PC-3 (cell line): Measurements from ENCODE around the gene POLR2F. TPM values are rescaled to one million over a fixed set of nuclear protein-coding genes. Genes with fewer than 3 reads are reported as not detected.

Experiments
- ATAC-seq: fragments of 200-7000 bp; cut with Tn5 transposase; 2 replicates; pipeline ENCODE4 v1.9.1; 2020; ENCODE audit warnings: mild to moderate bottlenecking, moderate library complexity
- Bru-seq: library from RNA; stranded (reverse); fragments of 400-500 nt; gene quantifications from one replicate; lab custom pipeline; 2021; lab: Mats Ljungman, UMichigan
- BruChase-seq, 2 experiments: library from RNA; stranded (reverse); fragments of 400-500 nt; gene quantifications; one replicate each; lab custom pipeline; 2021; lab: Mats Ljungman, UMichigan
- BruUV-seq: library from RNA; stranded (reverse); fragments of 400-500 nt; replicated peaks from 2 replicates; lab custom pipeline; 2021; lab: Mats Ljungman, UMichigan
- CTCF ChIA-PET: fragments of 300-600 bp; sonication (Branson Sonifier 250); formaldehyde crosslinking; loops from one replicate; lab custom pipeline; 2022; ENCODE audit warnings: antibody characterized with exemption; lab: Charles Lee
- POLR2A ChIA-PET: fragments of 300-600 bp; sonication (Branson Sonifier 250); formaldehyde crosslinking; loops from one replicate; lab custom pipeline; 2022; ENCODE audit warnings: antibody characterized with exemption; ENCODE audit not compliant: unreplicated experiment; lab: Charles Lee
- DNase-seq: peaks from one replicate; pipeline ENCODE4 v3.0.0-alpha.2; 2015
- H2AFZ ChIP-seq: fragments of 300-600 bp; sonication (generic); 2 replicates; pipeline ENCODE4 v1.6.0; 2016; ENCODE audit warnings: antibody characterized with exemption, low read length
- H3F3A ChIP-seq: fragments of 300-600 bp; sonication (generic); one replicate; pipeline ENCODE4 v1.6.0; 2017; ENCODE audit warnings: antibody characterized with exemption, low read length, control low read depth, mild to moderate bottlenecking; ENCODE audit not compliant: unreplicated experiment
- H3K27ac ChIP-seq: fragments of 300-600 bp; sonication (generic); 2 replicates; pipeline ENCODE4 v1.5.1; 2016; ENCODE audit warnings: mild to moderate bottlenecking, low read length
- H3K27me3 ChIP-seq: fragments of 300-600 bp; sonication (generic); 2 replicates; pipeline ENCODE4 v1.6.1; 2016; ENCODE audit warnings: low read length, mixed read lengths
- H3K36me3 ChIP-seq: fragments of 300-600 bp; sonication (generic); 2 replicates; pipeline ENCODE4 v1.6.1; 2016; ENCODE audit warnings: low read depth, mixed run types, low read length, mixed read lengths
- H3K4me1 ChIP-seq: fragments of 300-600 bp; sonication (generic); 2 replicates; pipeline ENCODE4 v1.5.1; 2016; ENCODE audit warnings: low read length; ENCODE audit not compliant: insufficient read depth
- H3K4me2 ChIP-seq: fragments of 300-600 bp; sonication (generic); 2 replicates; pipeline ENCODE4 v1.6.0; 2016; ENCODE audit warnings: low read length
- H3K4me3 ChIP-seq: fragments of 300-600 bp; sonication (generic); 2 replicates; pipeline ENCODE4 v1.5.1; 2016; ENCODE audit warnings: mild to moderate bottlenecking, low read length, mixed read lengths
- H3K79me2 ChIP-seq: fragments of 300-600 bp; sonication (generic); 2 replicates; pipeline ENCODE4 v1.6.1; 2017; ENCODE audit warnings: low read length, mixed read lengths
- H3K9ac ChIP-seq: fragments of 300-600 bp; sonication (generic); 2 replicates; pipeline ENCODE4 v1.6.0; 2016; ENCODE audit warnings: mild to moderate bottlenecking, low read length
- H3K9me2 ChIP-seq: fragments of 300-600 bp; sonication (generic); replicated peaks from 2 replicates; pipeline ENCODE4 v1.6.1; 2016; ENCODE audit warnings: mixed run types, low read length, mixed read lengths
- H3K9me3 ChIP-seq: fragments of 300-600 bp; sonication (generic); 2 replicates; pipeline ENCODE4 v1.6.1; 2016; ENCODE audit warnings: low read length, mixed read lengths
- H4K20me1 ChIP-seq: fragments of 300-600 bp; sonication (generic); 2 replicates; pipeline ENCODE4 v1.6.1; 2016; ENCODE audit warnings: low read length, mixed read lengths
- CTCF ChIP-seq: fragments of 300-600 bp; sonication (generic); conservative IDR thresholded peaks from 2 replicates; pipeline ENCODE4 v1.5.1; 2017; ENCODE audit warnings: antibody characterized with exemption, low read depth, mild to moderate bottlenecking, low read length
- EZH2 ChIP-seq: fragments of 300-600 bp; sonication (generic); IDR thresholded peaks from one replicate; pipeline ENCODE4 v1.6.1; 2017; ENCODE audit warnings: antibody characterized with exemption, mild to moderate bottlenecking, low read length; ENCODE audit not compliant: unreplicated experiment
- EZH2phosphoT487 ChIP-seq: fragments of 300-600 bp; sonication (generic); IDR thresholded peaks from 2 replicates; pipeline ENCODE4 v1.6.1; 2018; ENCODE audit warnings: mild to moderate bottlenecking, antibody characterized with exemption, low read length, borderline replicate concordance
- intact Hi-C: fragments of 100-400 bp; cut with micrococcal nuclease; formaldehyde crosslinking; loops from 2 replicates; pipeline ENCODE4 v1.9.0; 2023
- long read RNA-seq: library from polyadenylated mRNA; unstranded; transcript quantifications from one replicate; pipeline ENCODE4 v2.0.0, GENCODE V29; 2021; ENCODE audit not compliant: unreplicated experiment
- total RNA-seq: library from RNA; depleted of rRNA; stranded (reverse); fragments of >200 nt; gene quantifications from 2 replicates; pipeline ENCODE4 v1.2.3, GENCODE V29; 2014; rRNA removed

Gene POLR2F
- total RNA-seq: 177 and 238 TPM in 2 replicates
- percentile 42 among the genes with signal in this experiment for Bru-seq, nascent RNA
- BruChase-seq, experiment 1, labeled RNA remaining after a 6-hour chase: percentile 58 among the genes with signal in this experiment
- BruChase-seq, experiment 2, labeled RNA remaining after a 2-hour chase: percentile 53 among the genes with signal in this experiment
- long read RNA-seq, transcript POLR2F-205 (5 exons, 2,106 nt): major isoform, 31 of 70 reads
- long read RNA-seq, partial matches to known transcripts: 10 of 70 reads
- long read RNA-seq, other reads (novel, unspliced or antisense): 25 of 70 reads

GRCh38 chr22:37953437-37954179 lies at the start of gene POLR2F, which contains the start of gene C22orf23:
Gene POLR2F, plus strand, starts transcription at chr22:37953699. Its CDS starts 89 bp downstream, at chr22:37953788.
Gene C22orf23, minus strand, starts transcription at chr22:37953601. Its CDS starts 452 bp downstream, at chr22:37953149.
- DNase-seq (peak; percentile 95), ATAC-seq (peak; percentile 86)
- Histone ChIP-seq H3K4me1 (peaks cover 5% of the 10 kb centered on the region), H2AFZ (peak within 1 kb of the TSS; percentile 94), H3K4me3 (peak within 1 kb of the TSS; percentile 96), H3K27me3 (no peaks in the 10 kb centered on the region), H3F3A (no peaks in the 10 kb centered on the region), H3K9ac (peak within 1 kb of the TSS; percentile 96), H4K20me1 (no peaks in the 10 kb centered on the region), H3K4me2 (peak within 1 kb of the TSS; percentile 95), H3K9me3 (no peaks in the 10 kb centered on the region), H3K36me3 (peaks cover 8% of the 10 kb centered on the region; the same call in 1 of the 2 replicates), H3K9me2 (no peaks in the 10 kb centered on the region), H3K27ac (peak within 1 kb of the TSS; percentile 18), H3K79me2 (peaks cover 21% of the 10 kb centered on the region)
- BruUV-seq: TSS peak; percentile 67
- ChIA-PET POLR2A (interaction anchor here (0.6 to 0.7 kb wide), 6 partner anchors 10 to 145 kb away, joined by 3 to 11 read pairs (median 4); partner anchors contain the start of gene ANKRD54), CTCF (interaction anchor here (0.6 to 0.9 kb wide), 3 partner anchors 22 to 258 kb away, joined by 3 to 4 read pairs (median 4); partner anchors contain the start of gene ANKRD54)
- no peak for TF ChIP-seq EZH2phosphoT487
- no peak for TF ChIP-seq EZH2
- no peak for TF ChIP-seq CTCF
- intact Hi-C loops: no loop called here

DNA sequence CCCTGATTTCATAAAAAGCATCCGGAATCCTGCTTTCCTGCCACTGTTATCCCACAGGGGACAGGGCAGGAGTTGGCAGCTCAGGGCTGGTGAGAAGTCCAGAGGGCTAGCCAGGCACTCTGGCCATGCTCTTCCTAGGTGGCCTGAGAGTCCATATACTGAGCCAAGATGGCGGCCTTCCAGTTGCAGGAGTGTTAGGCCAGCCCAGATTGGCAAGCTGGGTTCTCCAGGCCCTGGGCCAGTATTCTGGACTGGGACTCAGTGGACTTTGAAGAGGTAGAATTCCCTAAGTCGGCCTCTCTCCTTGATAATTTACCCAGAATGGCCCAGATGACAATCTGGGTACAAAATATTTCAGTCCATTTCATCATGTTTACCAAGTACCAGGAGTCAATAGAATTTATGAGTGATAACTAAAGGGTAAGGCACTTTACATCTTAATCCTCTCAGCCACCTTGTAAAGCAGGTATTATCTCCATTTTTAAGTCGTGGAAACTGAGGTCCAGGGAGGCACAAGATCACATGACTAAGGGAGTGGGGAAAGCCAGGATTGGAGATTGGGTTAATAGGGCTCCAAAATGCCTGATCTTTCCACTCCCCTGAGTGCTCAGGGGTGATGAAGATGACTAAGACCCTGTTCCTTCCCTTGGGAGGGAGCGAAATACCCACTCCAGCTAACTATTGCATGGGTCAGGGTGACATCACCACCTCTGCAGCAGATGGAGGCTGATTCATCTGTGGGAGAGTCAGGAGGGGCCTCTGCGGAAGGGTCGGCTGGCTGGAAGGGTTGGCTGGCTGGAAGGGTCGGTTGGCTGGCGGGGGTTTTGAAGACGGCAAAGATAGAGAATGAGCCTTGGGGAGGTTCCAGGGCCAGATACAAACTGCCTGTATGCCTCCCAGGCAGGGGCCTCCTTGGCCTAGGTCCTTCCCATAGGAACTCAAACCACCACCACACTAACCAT lies 48.6 kb upstream of the POLR2F start:
- Histone ChIP-seq H3K79me2 (peaks cover 23% of the 10 kb centered on the region), H3K9me3 (no peaks in the 10 kb centered on the region), H4K20me1 (no peaks in the 10 kb centered on the region), H3K36me3 (no peaks in the 10 kb centered on the region), H3K9ac (peak overlapping the region; percentile 86), H3K4me2 (peak overlapping the region; percentile 87), H3F3A (no peaks in the 10 kb centered on the region), H2AFZ (peak overlapping the region; percentile 86), H3K27me3 (no peaks in the 10 kb centered on the region), H3K9me2 (no peaks in the 10 kb centered on the region), H3K4me1 (peaks cover 25% of the 10 kb centered on the region), H3K4me3 (peak overlapping the region; percentile 69; the same call in 1 of the 2 replicates), H3K27ac (peak overlapping the region; percentile 98)
- TSS peak; percentile 93 for BruUV-seq
- intact Hi-C loops: no loop called here
- ChIA-PET CTCF (interaction anchor here (0.6 to 0.9 kb wide), 5 partner anchors 14 to 60 kb away, joined by 3 to 4 read pairs (median 3); no protein-coding TSS in a partner anchor), POLR2A (interaction anchor here (0.7 kb wide), 1 partner anchor 57 kb away, joined by 22 read pairs; no protein-coding TSS in a partner anchor)
- peak; percentile 70 for ATAC-seq
- DNase-seq: peak; percentile 89
- TF ChIP-seq EZH2 (no peak), CTCF (no peak), EZH2phosphoT487 (no peak)
